ENCODE results near the gene ABHD17B.

The ABHD17B gene

GRCh38 chr9:71941060-71941568 lies 30.1 kb upstream of the ABHD17B start:
- TF ChIP-seq, protein P1, sequence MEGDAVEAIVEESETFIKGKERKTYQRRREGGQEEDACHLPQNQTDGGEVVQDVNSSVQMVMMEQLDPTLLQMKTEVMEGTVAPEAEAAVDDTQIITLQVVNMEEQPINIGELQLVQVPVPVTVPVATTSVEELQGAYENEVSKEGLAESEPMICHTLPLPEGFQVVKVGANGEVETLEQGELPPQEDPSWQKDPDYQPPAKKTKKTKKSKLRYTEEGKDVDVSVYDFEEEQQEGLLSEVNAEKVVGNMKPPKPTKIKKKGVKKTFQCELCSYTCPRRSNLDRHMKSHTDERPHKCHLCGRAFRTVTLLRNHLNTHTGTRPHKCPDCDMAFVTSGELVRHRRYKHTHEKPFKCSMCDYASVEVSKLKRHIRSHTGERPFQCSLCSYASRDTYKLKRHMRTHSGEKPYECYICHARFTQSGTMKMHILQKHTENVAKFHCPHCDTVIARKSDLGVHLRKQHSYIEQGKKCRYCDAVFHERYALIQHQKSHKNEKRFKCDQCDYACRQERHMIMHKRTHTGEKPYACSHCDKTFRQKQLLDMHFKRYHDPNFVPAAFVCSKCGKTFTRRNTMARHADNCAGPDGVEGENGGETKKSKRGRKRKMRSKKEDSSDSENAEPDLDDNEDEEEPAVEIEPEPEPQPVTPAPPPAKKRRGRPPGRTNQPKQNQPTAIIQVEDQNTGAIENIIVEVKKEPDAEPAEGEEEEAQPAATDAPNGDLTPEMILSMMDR (IDR thresholded peaks at IDR 0.05), result no peak
- no peaks in the 10 kb centered on the region for H3K9me3 ChIP-seq
- no peaks in the 10 kb centered on the region for H3K36me3 ChIP-seq
- H3K27me3 ChIP-seq, result no peaks in the 10 kb centered on the region
- no peak overlapping the region for H3K4me3 ChIP-seq (ENCODE audit: low read depth in 1 of 2, low read length in 1 of 2)
- H3K27ac ChIP-seq, result no peak overlapping the region
- H3K4me1 ChIP-seq (ENCODE audit: control insufficient read depth in 1 of 2, insufficient read depth in 1 of 2, low read depth in 1 of 2, low read length in 1 of 2), result peaks cover 0 to 8% of the 10 kb centered on the region in 2 experiments

DNA sequence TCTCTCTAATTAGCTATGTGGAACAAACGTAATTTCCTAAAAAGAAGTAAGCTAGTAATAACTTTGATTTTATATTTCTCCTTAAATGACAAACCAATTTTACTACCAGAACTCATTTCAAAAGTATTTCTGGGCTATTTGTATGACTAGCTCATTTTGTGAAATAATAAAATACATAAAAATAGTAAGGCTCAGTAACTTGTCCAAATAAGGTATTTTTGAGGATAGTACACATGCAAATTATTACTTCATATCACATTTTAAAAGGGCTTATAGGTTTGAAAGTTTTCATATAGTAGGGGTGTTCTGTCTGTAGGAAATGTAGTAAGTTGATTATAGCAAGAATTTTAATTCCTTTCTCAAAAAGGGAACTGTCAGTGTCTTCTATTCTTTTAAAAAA lies 26.9 kb upstream of the ABHD17B start:
- Histone ChIP-seq H3K4me1 (ENCODE audit: control insufficient read depth in 1 of 2, insufficient read depth in 1 of 2, low read depth in 1 of 2, low read length in 1 of 2) (peaks cover 0 to 8% of the 10 kb centered on the region in 2 experiments), H3K27ac (no peak overlapping the region), H3K4me3 (ENCODE audit: low read depth in 1 of 2, low read length in 1 of 2) (no peak overlapping the region), H3K9me3 (no peaks in the 10 kb centered on the region), H3K27me3 (no peaks in the 10 kb centered on the region), H3K36me3 (no peaks in the 10 kb centered on the region)
- TF ChIP-seq, protein P1 (IDR thresholded peaks at IDR 0.05), result no peak

GRCh38 chr9:71937070-71937625 lies 26.2 kb upstream of the ABHD17B start:
- no peaks in the 10 kb centered on the region for H3K27me3 ChIP-seq
- H3K36me3 ChIP-seq, result no peaks in the 10 kb centered on the region
- no peak overlapping the region for H3K4me3 ChIP-seq (ENCODE audit: low read depth in 1 of 2, low read length in 1 of 2)
- H3K9me3 ChIP-seq, result no peaks in the 10 kb centered on the region
- H3K27ac ChIP-seq, result no peak overlapping the region
- peaks cover 0 to 8% of the 10 kb centered on the region in 2 experiments for H3K4me1 ChIP-seq (ENCODE audit: control insufficient read depth in 1 of 2, insufficient read depth in 1 of 2, low read depth in 1 of 2, low read length in 1 of 2)
- TF ChIP-seq, protein P1 (IDR thresholded peaks at IDR 0.05), result no peak

GRCh38 chr9:71936066-71936465 lies 25.1 kb upstream of the ABHD17B start:
- H3K4me3 ChIP-seq (ENCODE audit: low read depth in 1 of 2, low read length in 1 of 2), result no peak overlapping the region
- TF ChIP-seq, protein P1 (IDR thresholded peaks at IDR 0.05), result no peak
- H3K36me3 ChIP-seq, result no peaks in the 10 kb centered on the region
- no peaks in the 10 kb centered on the region for H3K9me3 ChIP-seq
- no peak overlapping the region for H3K27ac ChIP-seq
- H3K27me3 ChIP-seq, result no peaks in the 10 kb centered on the region
- peaks cover 0 to 8% of the 10 kb centered on the region in 2 experiments for H3K4me1 ChIP-seq (ENCODE audit: control insufficient read depth in 1 of 2, insufficient read depth in 1 of 2, low read depth in 1 of 2, low read length in 1 of 2)

- Histone ChIP-seq H3K27me3 (no peaks in the 10 kb centered on the region), H3K4me3 (ENCODE audit: low read depth in 1 of 2, low read length in 1 of 2) (no peak overlapping the region), H3K4me1 (ENCODE audit: control insufficient read depth in 1 of 2, insufficient read depth in 1 of 2, low read depth in 1 of 2, low read length in 1 of 2) (no peaks in the 10 kb centered on the region), H3K36me3 (no peaks in the 10 kb centered on the region), H3K9me3 (no peaks in the 10 kb centered on the region), H3K27ac (no peak overlapping the region)
- TF ChIP-seq, protein P1 (IDR thresholded peaks at IDR 0.05), result no peak
Measured at GRCh38 chr9:71931166-71931565, 20.2 kb upstream of the ABHD17B start.

All from neutrophil (primary cell).